IMR-90 (cell line): ENCODE measurements around the gene BEGAIN. TPM values are rescaled to one million over a fixed set of nuclear protein-coding genes. Genes with fewer than 3 reads are reported as not detected.

Experiments
- ATAC-seq: fragments of 200-7000 bp; cut with Tn5 transposase; 2 replicates; pipeline ENCODE4 v1.9.1; 2020; ENCODE audit warnings: low read depth, mild to moderate bottlenecking, moderate library complexity
- BruUV-seq: library from RNA; stranded (reverse); fragments of 400-500 nt; replicated peaks from 2 replicates; lab custom pipeline; 2021; lab: Mats Ljungman, UMichigan
- CTCF ChIA-PET: fragments of 300-600 bp; formaldehyde crosslinking; extraction: SDS; loops from one replicate; lab custom pipeline; 2021; ENCODE audit warnings: antibody characterized with exemption; lab: Yijun Ruan, JAX
- POLR2A ChIA-PET: fragments of 300-600 bp; sonication (Branson Sonifier 250); formaldehyde crosslinking; loops from one replicate; lab custom pipeline; 2022; ENCODE audit warnings: antibody characterized with exemption; ENCODE audit not compliant: unreplicated experiment; lab: Charles Lee
- DNase-seq: peaks from one replicate; pipeline ENCODE4 v3.0.0; 2013
- H2AFZ ChIP-seq: replicated peaks from 2 replicates; pipeline ENCODE3; 2013; ENCODE audit warnings: low read length, mild to moderate bottlenecking; ENCODE audit not compliant: poor library complexity
- H2AK5ac ChIP-seq: 2 replicates; pipeline ENCODE4 v1.6.1; 2013; ENCODE audit warnings: low read depth, low read length, inconsistent platforms
- H2AK9ac ChIP-seq: replicated peaks from 2 replicates; pipeline ENCODE3; 2013; ENCODE audit warnings: mild to moderate bottlenecking, low read depth, low read length, moderate library complexity; ENCODE audit not compliant: poor library complexity
- H2BK120ac ChIP-seq: 2 replicates; pipeline ENCODE4 v1.6.1; 2013; ENCODE audit warnings: low read depth, low read length, inconsistent platforms
- H2BK15ac ChIP-seq: 3 replicates; pipeline ENCODE4 v1.6.1; 2013; ENCODE audit warnings: low read depth, low read length, inconsistent platforms
- H2BK20ac ChIP-seq: 2 replicates; pipeline ENCODE4 v1.6.1; 2013; ENCODE audit warnings: low read depth, mild to moderate bottlenecking, inconsistent platforms, low read length, moderate library complexity
- H2BK5ac ChIP-seq: 2 replicates; pipeline ENCODE4 v1.6.1; 2013; ENCODE audit warnings: mild to moderate bottlenecking, low read depth, low read length, inconsistent platforms; ENCODE audit not compliant: poor library complexity, severe bottlenecking
- H3K14ac ChIP-seq: replicated peaks from 2 replicates; pipeline ENCODE4 v1.6.1; 2013; ENCODE audit warnings: low read depth, low read length, inconsistent platforms
- H3K18ac ChIP-seq: 2 replicates; pipeline ENCODE4 v1.6.1; 2013; ENCODE audit warnings: low read depth, low read length, control low read depth
- H3K23ac ChIP-seq: 2 replicates; pipeline ENCODE4 v1.6.1; 2013; ENCODE audit warnings: low read depth, low read length, inconsistent platforms
- H3K27ac ChIP-seq: 2 replicates; pipeline ENCODE4 v1.5.1; 2013; ENCODE audit warnings: mild to moderate bottlenecking, control low read depth, low read length; ENCODE audit not compliant: insufficient read depth
- H3K27me3 ChIP-seq: 2 replicates; pipeline ENCODE4 v1.6.1; 2013; ENCODE audit warnings: low read length; ENCODE audit not compliant: control insufficient read depth, insufficient read depth
- H3K36me3 ChIP-seq: 2 replicates; pipeline ENCODE4 v1.6.1; 2013; ENCODE audit warnings: low read length, mixed read lengths; ENCODE audit not compliant: control insufficient read depth, insufficient read depth
- H3K4ac ChIP-seq: 2 replicates; pipeline ENCODE4 v1.6.1; 2013; ENCODE audit warnings: low read depth, low read length, inconsistent platforms
- H3K4me1 ChIP-seq: 2 replicates; pipeline ENCODE4 v1.6.1; 2013; ENCODE audit warnings: low read length, mixed read lengths; ENCODE audit not compliant: control insufficient read depth, insufficient read depth
- H3K4me2 ChIP-seq: 2 replicates; pipeline ENCODE4 v1.6.1; 2013; ENCODE audit warnings: low read depth, mild to moderate bottlenecking, control low read depth, low read length, moderate library complexity
- H3K4me3 ChIP-seq: 2 replicates; pipeline ENCODE4 v1.5.1; 2013; ENCODE audit warnings: low read depth, mild to moderate bottlenecking, control low read depth, low read length, moderate library complexity; ENCODE audit not compliant: insufficient read depth
- H3K56ac ChIP-seq: 2 replicates; pipeline ENCODE4 v1.6.1; 2013; ENCODE audit warnings: low read length, inconsistent platforms; ENCODE audit not compliant: insufficient read depth; ENCODE audit errors: extremely low read depth
- H3K79me1 ChIP-seq, 2 experiments: 2 replicates each; pipeline ENCODE4 v1.6.1; 2013; ENCODE audit warnings: low read length in 2 of 2, inconsistent platforms in 1 of 2, low read depth in 1 of 2
- H3K9ac ChIP-seq: 2 replicates; pipeline ENCODE4 v1.6.1; 2013; ENCODE audit warnings: low read depth, low read length, control low read depth
- H3K9me1 ChIP-seq: 2 replicates; pipeline ENCODE4 v1.6.1; 2013; ENCODE audit warnings: low read length, inconsistent platforms; ENCODE audit not compliant: insufficient read depth
- H3K9me3 ChIP-seq: 2 replicates; pipeline ENCODE4 v1.6.1; 2013; ENCODE audit warnings: low read length; ENCODE audit not compliant: control insufficient read depth, insufficient read depth
- H4K20me1 ChIP-seq: 2 replicates; pipeline ENCODE4 v1.6.1; 2013; ENCODE audit warnings: low read length, inconsistent platforms; ENCODE audit not compliant: insufficient read depth
- H4K5ac ChIP-seq: 2 replicates; pipeline ENCODE4 v1.6.1; 2013; ENCODE audit warnings: mild to moderate bottlenecking, low read depth, low read length, control low read depth
- H4K8ac ChIP-seq, 2 experiments: 2 replicates each; pipeline ENCODE4 v1.6.1; 2013; ENCODE audit warnings: low read depth in 2 of 2, low read length in 2 of 2, control low read depth in 1 of 2, inconsistent platforms in 1 of 2
- H4K91ac ChIP-seq: 2 replicates; pipeline ENCODE4 v1.6.1; 2013; ENCODE audit warnings: low read depth, low read length, inconsistent platforms; ENCODE audit not compliant: insufficient read depth
- BHLHE40 ChIP-seq: fragments of 150-350 bp; IDR thresholded peaks from 2 replicates; pipeline ENCODE4 v1.6.1; 2016; ENCODE audit warnings: mild to moderate bottlenecking, low read depth, low read length
- CEBPB ChIP-seq: IDR thresholded peaks from 2 replicates; pipeline ENCODE4 v1.6.1; 2012; ENCODE audit warnings: low read depth, low read length, improper control_type of control experiment
- CHD1 ChIP-seq: IDR thresholded peaks from 2 replicates; pipeline ENCODE4 v1.6.1; 2012; ENCODE audit warnings: low read depth, low read length, improper control_type of control experiment
- ELK1 ChIP-seq: fragments of 150-350 bp; IDR thresholded peaks from 2 replicates; pipeline ENCODE4 v1.6.1; 2016; ENCODE audit warnings: low read depth, mild to moderate bottlenecking, low read length, moderate library complexity, borderline replicate concordance
- FOS ChIP-seq: fragments of 150-350 bp; IDR thresholded peaks from 2 replicates; pipeline ENCODE4 v1.6.1; 2016; ENCODE audit warnings: low read depth, low read length
- MAFK ChIP-seq: IDR thresholded peaks from 2 replicates; pipeline ENCODE4 v1.6.1; 2012; ENCODE audit warnings: low read depth, low read length, improper control_type of control experiment
- MAZ ChIP-seq: IDR thresholded peaks from 2 replicates; pipeline ENCODE4 v1.6.1; 2012; ENCODE audit warnings: low read depth, mild to moderate bottlenecking, low read length, improper control_type of control experiment, moderate library complexity, borderline replicate concordance
- MXI1 ChIP-seq: IDR thresholded peaks from 2 replicates; pipeline ENCODE4 v1.6.1; 2012; ENCODE audit warnings: low read depth, mild to moderate bottlenecking, low read length, moderate library complexity, borderline replicate concordance
- NFE2L2 ChIP-seq: fragments of 150-350 bp; IDR thresholded peaks from 2 replicates; pipeline ENCODE4 v1.6.1; 2016; ENCODE audit warnings: low read depth, mild to moderate bottlenecking, low read length
- POLR2A ChIP-seq: IDR thresholded peaks from 2 replicates; pipeline ENCODE4 v1.6.1; 2012; ENCODE audit warnings: mild to moderate bottlenecking, low read depth, low read length
- RAD21 ChIP-seq: IDR thresholded peaks from 2 replicates; pipeline ENCODE4 v1.6.1; 2012; ENCODE audit warnings: low read length, improper control_type of control experiment
- SMC3 ChIP-seq: fragments of 150-350 bp; IDR thresholded peaks from 2 replicates; pipeline ENCODE4 v1.6.1; 2016; ENCODE audit warnings: low read depth, mild to moderate bottlenecking, antibody characterized with exemption, low read length, moderate library complexity
- WGBS, 2 experiments: methylation state at CpG; one replicate each; pipeline versions ENCODE4 v1.1.5 to v1.1.7; 2013; ENCODE audit warnings: missing lambda C conversion rate in 2 of 2; ENCODE audit not compliant: insufficient read length in 1 of 2; ENCODE audit errors: extremely low coverage in 2 of 2; 5-methylcytosine and 5-hydroxymethylcytosine counted together
- dilution Hi-C: fragments of 300-500 bp; cut with HindIII; formaldehyde crosslinking; loops from one replicate; pipeline ENCODE4 v1.14.3; 2018; ENCODE audit warnings: low sequenced_read_pairs; ENCODE audit not compliant: unreplicated experiment
- in situ Hi-C: fragments of 300-500 bp; cut with MboI; formaldehyde crosslinking; loops from 3 replicates; pipeline ENCODE4 v1.14.3; 2019; ENCODE audit warnings: low sequenced_read_pairs, inconsistent platforms, mixed read lengths
- intact Hi-C: fragments of 100-400 bp; cut with micrococcal nuclease; formaldehyde crosslinking; loops from 2 replicates; pipeline ENCODE4 v1.10.0; 2022
- polyA plus RNA-seq, 3 experiments: library from polyadenylated mRNA; depleted of rRNA; stranded (reverse); fragments of >200 nt; gene quantifications; 2 replicates each; pipeline ENCODE4 v1.2.3, GENCODE V29; 2012; ENCODE audit warnings: low replicate concordance in 1 of 3
- total RNA-seq: library from RNA; depleted of rRNA; stranded (reverse); fragments of >200 nt; gene quantifications from 2 replicates; pipeline ENCODE4 v1.2.3, GENCODE V29; 2012
- TF ChIP-seq, protein P1 (sequence below): fragments of 150-350 bp; IDR thresholded peaks from 2 replicates; pipeline ENCODE4 v1.6.1; 2017; ENCODE audit warnings: mild to moderate bottlenecking, antibody characterized with exemption, low read length, low read depth
- TF ChIP-seq, protein P2 (sequence below): conservative IDR thresholded peaks from 2 replicates; pipeline ENCODE4 v1.5.1; 2012; ENCODE audit warnings: mild to moderate bottlenecking, low read depth, low read length, improper control_type of control experiment

Gene BEGAIN
- total and polyA plus RNA-seq, 2 of the 4 experiments (the other 2 are of a cell fraction), result 0.18 to 0.99 TPM

DNA sequence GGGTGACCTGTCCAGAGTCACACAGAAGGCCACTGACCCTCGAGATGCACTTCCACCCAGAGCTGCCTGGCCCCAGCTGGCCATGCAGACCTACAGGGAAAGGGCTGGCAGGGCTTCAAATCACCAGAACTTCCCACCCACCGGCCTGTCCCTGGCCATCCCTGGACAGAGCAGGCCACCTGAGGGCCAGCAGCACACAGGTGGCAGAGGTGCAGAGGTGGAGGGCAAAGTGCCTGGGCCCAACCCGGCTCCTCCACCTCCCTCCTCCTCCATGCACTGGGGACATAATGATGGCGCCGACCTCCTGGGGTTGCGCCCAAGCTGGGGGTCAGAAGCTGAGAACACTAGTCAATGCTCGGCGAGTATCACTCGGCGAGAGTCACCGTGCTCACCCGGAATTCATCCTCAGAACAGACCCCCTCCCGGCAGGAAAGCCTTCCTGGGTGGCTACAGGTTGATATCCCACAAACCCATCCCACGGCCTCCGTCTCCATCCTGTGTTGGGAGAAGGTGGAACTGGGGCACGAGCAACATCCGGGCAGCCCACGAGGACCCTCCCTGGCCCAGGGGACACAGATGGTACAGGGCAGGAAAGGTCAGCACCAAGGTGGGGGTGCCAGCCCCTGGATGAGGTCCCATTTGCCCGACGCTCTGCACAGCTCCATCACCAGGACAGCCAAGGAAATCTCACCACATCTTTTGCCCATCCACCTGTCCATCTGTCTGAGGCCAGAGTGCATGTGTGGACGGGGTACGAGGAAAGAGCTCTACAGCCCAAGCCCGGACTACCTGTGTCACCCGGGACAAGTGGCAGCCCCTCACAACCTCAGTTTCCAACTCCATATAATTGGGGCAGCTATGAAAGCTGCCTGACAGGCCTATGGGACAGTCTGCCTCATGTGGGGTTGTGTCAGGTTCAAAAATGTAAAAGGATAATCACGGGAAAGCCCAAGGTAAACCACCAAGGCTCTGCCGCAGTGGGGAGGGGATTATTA lies 10.8 kb downstream of the BEGAIN start:
- Histone ChIP-seq H4K5ac (no peak overlapping the region), H3K79me1 (no peaks in the 10 kb centered on the region), H3K23ac (no peak overlapping the region), H4K20me1 (no peaks in the 10 kb centered on the region), H3K27ac (no peak overlapping the region), H3K56ac (no peak overlapping the region), H3K14ac (no peak overlapping the region), H3K4me2 (no peak overlapping the region), H3K27me3 (peaks cover 40% of the 10 kb centered on the region), H2BK20ac (no peak overlapping the region), H2AK5ac (no peak overlapping the region), H3K4me3 (no peak overlapping the region), H2BK15ac (no peak overlapping the region), H3K4ac (no peak overlapping the region), H3K18ac (no peak overlapping the region), H2BK5ac (no peak overlapping the region), H2AFZ (peak overlapping the region; percentile 11), H4K91ac (no peak overlapping the region), H4K8ac (no peak overlapping the region), H3K36me3 (no peaks in the 10 kb centered on the region), H2AK9ac (no peak overlapping the region), H3K9me1 (no peaks in the 10 kb centered on the region), H3K4me1 (no peaks in the 10 kb centered on the region), H3K9me3 (peaks cover 2% of the 10 kb centered on the region; the same call in 1 of the 2 replicates), H3K9ac (no peak overlapping the region), H2BK120ac (no peak overlapping the region)
- DNase-seq (no peak), ATAC-seq (no peak)
- dilution Hi-C loops, result no loop called here
- ChIA-PET CTCF (no interaction called here), POLR2A (no interaction called here)
- intact Hi-C loops, result no loop called here
- in situ Hi-C loops, result no loop called here
- 72% methylated on average over 6 of the region's 26 CpGs; no CpG with 5 or more reads in 1 of the 2 experiments for whole genome bisulfite sequencing, 2 experiments
- BruUV-seq, result no TSS peak
- TF ChIP-seq MAFK (no peak), POLR2A (no peak), RAD21 (no peak), SMC3 (no peak), NFE2L2 (no peak), ELK1 (no peak), MXI1 (no peak), BHLHE40 (no peak), CHD1 (no peak), MAZ (no peak), FOS (no peak), CEBPB (no peak)
- TF ChIP-seq, protein P1, sequence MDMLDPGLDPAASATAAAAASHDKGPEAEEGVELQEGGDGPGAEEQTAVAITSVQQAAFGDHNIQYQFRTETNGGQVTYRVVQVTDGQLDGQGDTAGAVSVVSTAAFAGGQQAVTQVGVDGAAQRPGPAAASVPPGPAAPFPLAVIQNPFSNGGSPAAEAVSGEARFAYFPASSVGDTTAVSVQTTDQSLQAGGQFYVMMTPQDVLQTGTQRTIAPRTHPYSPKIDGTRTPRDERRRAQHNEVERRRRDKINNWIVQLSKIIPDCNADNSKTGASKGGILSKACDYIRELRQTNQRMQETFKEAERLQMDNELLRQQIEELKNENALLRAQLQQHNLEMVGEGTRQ, result no peak
- TF ChIP-seq, protein P2, sequence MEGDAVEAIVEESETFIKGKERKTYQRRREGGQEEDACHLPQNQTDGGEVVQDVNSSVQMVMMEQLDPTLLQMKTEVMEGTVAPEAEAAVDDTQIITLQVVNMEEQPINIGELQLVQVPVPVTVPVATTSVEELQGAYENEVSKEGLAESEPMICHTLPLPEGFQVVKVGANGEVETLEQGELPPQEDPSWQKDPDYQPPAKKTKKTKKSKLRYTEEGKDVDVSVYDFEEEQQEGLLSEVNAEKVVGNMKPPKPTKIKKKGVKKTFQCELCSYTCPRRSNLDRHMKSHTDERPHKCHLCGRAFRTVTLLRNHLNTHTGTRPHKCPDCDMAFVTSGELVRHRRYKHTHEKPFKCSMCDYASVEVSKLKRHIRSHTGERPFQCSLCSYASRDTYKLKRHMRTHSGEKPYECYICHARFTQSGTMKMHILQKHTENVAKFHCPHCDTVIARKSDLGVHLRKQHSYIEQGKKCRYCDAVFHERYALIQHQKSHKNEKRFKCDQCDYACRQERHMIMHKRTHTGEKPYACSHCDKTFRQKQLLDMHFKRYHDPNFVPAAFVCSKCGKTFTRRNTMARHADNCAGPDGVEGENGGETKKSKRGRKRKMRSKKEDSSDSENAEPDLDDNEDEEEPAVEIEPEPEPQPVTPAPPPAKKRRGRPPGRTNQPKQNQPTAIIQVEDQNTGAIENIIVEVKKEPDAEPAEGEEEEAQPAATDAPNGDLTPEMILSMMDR, result no peak
